ENCODE measurements around the gene RALGAPA1. TPM values are rescaled to one million over a fixed set of nuclear protein-coding genes. Genes with fewer than 3 reads are reported as not detected.

The RALGAPA1 gene
- total RNA-seq, 1 experiment from 2014 or later: 31.7 TPM

DNA sequence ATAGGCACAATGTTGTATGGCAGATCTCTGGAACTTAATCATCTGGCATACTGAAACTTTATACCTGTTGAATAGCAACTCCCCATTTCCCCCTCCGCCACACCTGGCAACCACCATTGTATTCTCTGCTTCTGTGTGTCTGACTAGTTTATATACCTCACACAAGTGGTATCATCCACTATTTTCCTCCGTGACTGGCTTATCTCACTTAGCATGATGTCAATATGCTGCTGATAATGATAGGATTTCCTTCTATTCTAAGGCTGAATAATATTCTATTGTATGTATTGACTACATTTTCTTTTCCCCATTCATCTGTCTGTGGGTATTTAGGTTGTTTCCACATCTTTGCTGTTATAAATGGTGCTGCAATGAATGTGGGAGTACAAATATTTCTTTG lies 38.5 kb upstream of the RALGAPA1 start:
- TF ChIP-seq, protein P1, sequence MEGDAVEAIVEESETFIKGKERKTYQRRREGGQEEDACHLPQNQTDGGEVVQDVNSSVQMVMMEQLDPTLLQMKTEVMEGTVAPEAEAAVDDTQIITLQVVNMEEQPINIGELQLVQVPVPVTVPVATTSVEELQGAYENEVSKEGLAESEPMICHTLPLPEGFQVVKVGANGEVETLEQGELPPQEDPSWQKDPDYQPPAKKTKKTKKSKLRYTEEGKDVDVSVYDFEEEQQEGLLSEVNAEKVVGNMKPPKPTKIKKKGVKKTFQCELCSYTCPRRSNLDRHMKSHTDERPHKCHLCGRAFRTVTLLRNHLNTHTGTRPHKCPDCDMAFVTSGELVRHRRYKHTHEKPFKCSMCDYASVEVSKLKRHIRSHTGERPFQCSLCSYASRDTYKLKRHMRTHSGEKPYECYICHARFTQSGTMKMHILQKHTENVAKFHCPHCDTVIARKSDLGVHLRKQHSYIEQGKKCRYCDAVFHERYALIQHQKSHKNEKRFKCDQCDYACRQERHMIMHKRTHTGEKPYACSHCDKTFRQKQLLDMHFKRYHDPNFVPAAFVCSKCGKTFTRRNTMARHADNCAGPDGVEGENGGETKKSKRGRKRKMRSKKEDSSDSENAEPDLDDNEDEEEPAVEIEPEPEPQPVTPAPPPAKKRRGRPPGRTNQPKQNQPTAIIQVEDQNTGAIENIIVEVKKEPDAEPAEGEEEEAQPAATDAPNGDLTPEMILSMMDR (IDR thresholded peaks at IDR 0.05): no peak
- TF ChIP-seq, protein P2, sequence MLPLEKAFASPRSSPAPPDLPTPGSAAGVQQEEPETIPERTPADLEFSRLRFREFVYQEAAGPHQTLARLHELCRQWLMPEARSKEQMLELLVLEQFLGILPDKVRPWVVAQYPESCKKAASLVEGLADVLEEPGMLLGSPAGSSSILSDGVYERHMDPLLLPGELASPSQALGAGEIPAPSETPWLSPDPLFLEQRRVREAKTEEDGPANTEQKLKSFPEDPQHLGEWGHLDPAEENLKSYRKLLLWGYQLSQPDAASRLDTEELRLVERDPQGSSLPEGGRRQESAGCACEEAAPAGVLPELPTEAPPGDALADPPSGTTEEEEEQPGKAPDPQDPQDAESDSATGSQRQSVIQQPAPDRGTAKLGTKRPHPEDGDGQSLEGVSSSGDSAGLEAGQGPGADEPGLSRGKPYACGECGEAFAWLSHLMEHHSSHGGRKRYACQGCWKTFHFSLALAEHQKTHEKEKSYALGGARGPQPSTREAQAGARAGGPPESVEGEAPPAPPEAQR (CRISPR knock-in tag; IDR thresholded peaks at IDR 0.05): no peak
- TF ChIP-seq CREB1 (CRISPR knock-in tag; IDR thresholded peaks at IDR 0.05) (no peak), KAT7 (CRISPR knock-in tag; IDR thresholded peaks at IDR 0.05; ENCODE audit: borderline replicate concordance) (no peak), TCF7 (CRISPR knock-in tag; IDR thresholded peaks at IDR 0.05; ENCODE audit: low read depth) (no peak), JAZF1 (CRISPR knock-in tag; IDR thresholded peaks at IDR 0.05) (no peak), NR2C2 (CRISPR knock-in tag; IDR thresholded peaks at IDR 0.05) (no peak), NFATC4 (CRISPR knock-in tag; IDR thresholded peaks at IDR 0.05) (no peak), RORB (CRISPR knock-in tag; IDR thresholded peaks at IDR 0.05) (no peak), IRF2 (CRISPR knock-in tag; IDR thresholded peaks at IDR 0.05; ENCODE audit: borderline replicate concordance, low read depth) (no peak), PRRX2 (CRISPR knock-in tag; IDR thresholded peaks at IDR 0.05) (no peak), ETV6 (CRISPR knock-in tag; IDR thresholded peaks at IDR 0.05) (no peak), ESRRA (CRISPR knock-in tag; IDR thresholded peaks at IDR 0.05; ENCODE audit: borderline replicate concordance) (no peak), ATF1 (CRISPR knock-in tag; IDR thresholded peaks at IDR 0.05) (no peak)
- TF ChIP-seq, protein P3, sequence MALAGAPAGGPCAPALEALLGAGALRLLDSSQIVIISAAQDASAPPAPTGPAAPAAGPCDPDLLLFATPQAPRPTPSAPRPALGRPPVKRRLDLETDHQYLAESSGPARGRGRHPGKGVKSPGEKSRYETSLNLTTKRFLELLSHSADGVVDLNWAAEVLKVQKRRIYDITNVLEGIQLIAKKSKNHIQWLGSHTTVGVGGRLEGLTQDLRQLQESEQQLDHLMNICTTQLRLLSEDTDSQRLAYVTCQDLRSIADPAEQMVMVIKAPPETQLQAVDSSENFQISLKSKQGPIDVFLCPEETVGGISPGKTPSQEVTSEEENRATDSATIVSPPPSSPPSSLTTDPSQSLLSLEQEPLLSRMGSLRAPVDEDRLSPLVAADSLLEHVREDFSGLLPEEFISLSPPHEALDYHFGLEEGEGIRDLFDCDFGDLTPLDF (CRISPR knock-in tag; IDR thresholded peaks at IDR 0.05): no peak
- TF ChIP-seq, protein P4, sequence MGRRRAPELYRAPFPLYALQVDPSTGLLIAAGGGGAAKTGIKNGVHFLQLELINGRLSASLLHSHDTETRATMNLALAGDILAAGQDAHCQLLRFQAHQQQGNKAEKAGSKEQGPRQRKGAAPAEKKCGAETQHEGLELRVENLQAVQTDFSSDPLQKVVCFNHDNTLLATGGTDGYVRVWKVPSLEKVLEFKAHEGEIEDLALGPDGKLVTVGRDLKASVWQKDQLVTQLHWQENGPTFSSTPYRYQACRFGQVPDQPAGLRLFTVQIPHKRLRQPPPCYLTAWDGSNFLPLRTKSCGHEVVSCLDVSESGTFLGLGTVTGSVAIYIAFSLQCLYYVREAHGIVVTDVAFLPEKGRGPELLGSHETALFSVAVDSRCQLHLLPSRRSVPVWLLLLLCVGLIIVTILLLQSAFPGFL (CRISPR knock-in tag; IDR thresholded peaks at IDR 0.05; ENCODE audit: borderline replicate concordance): no peak
- TF ChIP-seq, protein P5, sequence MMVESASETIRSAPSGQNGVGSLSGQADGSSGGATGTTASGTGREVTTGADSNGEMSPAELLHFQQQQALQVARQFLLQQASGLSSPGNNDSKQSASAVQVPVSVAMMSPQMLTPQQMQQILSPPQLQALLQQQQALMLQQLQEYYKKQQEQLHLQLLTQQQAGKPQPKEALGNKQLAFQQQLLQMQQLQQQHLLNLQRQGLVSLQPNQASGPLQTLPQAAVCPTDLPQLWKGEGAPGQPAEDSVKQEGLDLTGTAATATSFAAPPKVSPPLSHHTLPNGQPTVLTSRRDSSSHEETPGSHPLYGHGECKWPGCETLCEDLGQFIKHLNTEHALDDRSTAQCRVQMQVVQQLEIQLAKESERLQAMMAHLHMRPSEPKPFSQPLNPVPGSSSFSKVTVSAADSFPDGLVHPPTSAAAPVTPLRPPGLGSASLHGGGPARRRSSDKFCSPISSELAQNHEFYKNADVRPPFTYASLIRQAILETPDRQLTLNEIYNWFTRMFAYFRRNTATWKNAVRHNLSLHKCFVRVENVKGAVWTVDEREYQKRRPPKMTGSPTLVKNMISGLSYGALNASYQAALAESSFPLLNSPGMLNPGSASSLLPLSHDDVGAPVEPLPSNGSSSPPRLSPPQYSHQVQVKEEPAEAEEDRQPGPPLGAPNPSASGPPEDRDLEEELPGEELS (CRISPR knock-in tag; IDR thresholded peaks at IDR 0.05): no peak
- TF ChIP-seq, protein P6, sequence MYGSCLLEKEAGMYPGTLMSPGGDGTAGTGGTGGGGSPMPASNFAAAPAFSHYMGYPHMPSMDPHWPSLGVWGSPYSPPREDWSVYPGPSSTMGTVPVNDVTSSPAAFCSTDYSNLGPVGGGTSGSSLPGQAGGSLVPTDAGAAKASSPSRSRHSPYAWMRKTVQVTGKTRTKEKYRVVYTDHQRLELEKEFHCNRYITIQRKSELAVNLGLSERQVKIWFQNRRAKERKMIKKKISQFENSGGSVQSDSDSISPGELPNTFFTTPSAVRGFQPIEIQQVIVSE (CRISPR knock-in tag; IDR thresholded peaks at IDR 0.05; ENCODE audit: borderline replicate concordance): no peak
- TF ChIP-seq, protein P7, sequence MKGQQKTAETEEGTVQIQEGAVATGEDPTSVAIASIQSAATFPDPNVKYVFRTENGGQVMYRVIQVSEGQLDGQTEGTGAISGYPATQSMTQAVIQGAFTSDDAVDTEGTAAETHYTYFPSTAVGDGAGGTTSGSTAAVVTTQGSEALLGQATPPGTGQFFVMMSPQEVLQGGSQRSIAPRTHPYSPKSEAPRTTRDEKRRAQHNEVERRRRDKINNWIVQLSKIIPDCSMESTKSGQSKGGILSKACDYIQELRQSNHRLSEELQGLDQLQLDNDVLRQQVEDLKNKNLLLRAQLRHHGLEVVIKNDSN (CRISPR knock-in tag; IDR thresholded peaks at IDR 0.05): no peak
- Mint-ChIP-seq H3K27me3 (ENCODE audit: low read depth) (no peaks in the 10 kb centered on the region; the same call in 1 of the 2 replicates), H3K4me1 (peaks cover 4% of the 10 kb centered on the region; the same call in 1 of the 2 replicates), H3K27ac (no peak overlapping the region), H3K36me3 (peaks cover 46% of the 10 kb centered on the region), H3K4me3 (no peak overlapping the region), H3K9me3 (peaks cover 19% of the 10 kb centered on the region)
- CTCF ChIA-PET: interaction anchor here (0.8 kb wide), 1 partner anchor 33 kb away, joined by 3 read pairs; no protein-coding TSS in a partner anchor
- POLR2A ChIA-PET: no interaction called here
- no peak for DNase-seq (ENCODE audit: low spot score)
- no peak for ATAC-seq

Data from WTC11 (cell line).